Astrocyte of the cerebellum (primary cell): ENCODE data around the gene XPO4.
A peak's percentile ranks its signal among the peaks of the same experiment; 100 is the strongest.

Experiments used
- DNase-seq: peaks from one replicate; pipeline ENCODE4 v3.0.0-alpha.2; 2011; ENCODE audit warnings: low read depth
- H3K4me3 ChIP-seq: 2 replicates; pipeline ENCODE4 v1.5.1; 2011; ENCODE audit warnings: mild to moderate bottlenecking, low read depth, low read length, moderate library complexity
- in situ Hi-C: cut with HindIII; loops from 2 replicates; pipeline ENCODE4 v1.10.0; 2017; ENCODE audit warnings: low sequenced_read_pairs
- TF ChIP-seq, protein P1 (sequence below): IDR thresholded peaks from 2 replicates; pipeline ENCODE4 v1.5.1; 2012; ENCODE audit warnings: low read length, low read depth, moderate library complexity, mild to moderate bottlenecking; ENCODE audit errors: missing control alignments

XPO4 gene

DNA sequence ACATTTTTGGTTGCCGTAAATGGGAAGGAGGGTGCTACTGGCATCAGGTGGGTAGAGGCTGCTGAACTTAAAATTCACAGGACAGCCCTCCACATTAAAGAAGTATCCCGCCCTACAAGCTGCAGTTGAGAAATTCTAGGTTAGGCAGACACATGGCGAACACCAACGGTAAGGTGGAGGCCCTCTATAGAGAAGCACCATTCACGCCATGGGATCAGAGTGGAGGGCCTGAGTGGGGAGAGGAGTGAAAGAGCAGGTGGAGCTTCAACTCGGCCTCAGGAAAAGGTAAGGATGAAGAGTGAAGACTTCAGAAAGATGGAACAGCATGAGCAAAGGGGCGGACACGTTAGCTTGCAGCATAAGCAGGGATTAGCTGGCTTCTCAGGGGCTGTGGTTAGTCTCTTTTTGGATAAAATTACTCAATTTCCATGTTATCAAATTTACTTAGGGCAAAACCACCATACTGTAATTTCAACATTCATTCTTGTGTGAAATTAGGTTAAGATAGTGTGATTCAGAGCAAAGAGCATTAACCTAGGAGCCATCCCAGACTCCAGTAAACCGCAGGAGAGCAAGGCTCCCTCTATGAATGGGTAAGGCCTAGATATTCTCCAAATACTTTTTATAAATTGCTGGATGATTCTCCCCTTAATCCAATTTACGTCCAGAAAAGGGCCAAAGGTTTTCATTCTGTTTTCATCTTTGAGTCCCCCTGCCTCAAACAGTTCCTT is 130.0 kb downstream of the XPO4 start:
- peak overlapping the region; percentile 54 for H3K4me3 ChIP-seq
- in situ Hi-C loops: no loop called here
- TF ChIP-seq, protein P1, sequence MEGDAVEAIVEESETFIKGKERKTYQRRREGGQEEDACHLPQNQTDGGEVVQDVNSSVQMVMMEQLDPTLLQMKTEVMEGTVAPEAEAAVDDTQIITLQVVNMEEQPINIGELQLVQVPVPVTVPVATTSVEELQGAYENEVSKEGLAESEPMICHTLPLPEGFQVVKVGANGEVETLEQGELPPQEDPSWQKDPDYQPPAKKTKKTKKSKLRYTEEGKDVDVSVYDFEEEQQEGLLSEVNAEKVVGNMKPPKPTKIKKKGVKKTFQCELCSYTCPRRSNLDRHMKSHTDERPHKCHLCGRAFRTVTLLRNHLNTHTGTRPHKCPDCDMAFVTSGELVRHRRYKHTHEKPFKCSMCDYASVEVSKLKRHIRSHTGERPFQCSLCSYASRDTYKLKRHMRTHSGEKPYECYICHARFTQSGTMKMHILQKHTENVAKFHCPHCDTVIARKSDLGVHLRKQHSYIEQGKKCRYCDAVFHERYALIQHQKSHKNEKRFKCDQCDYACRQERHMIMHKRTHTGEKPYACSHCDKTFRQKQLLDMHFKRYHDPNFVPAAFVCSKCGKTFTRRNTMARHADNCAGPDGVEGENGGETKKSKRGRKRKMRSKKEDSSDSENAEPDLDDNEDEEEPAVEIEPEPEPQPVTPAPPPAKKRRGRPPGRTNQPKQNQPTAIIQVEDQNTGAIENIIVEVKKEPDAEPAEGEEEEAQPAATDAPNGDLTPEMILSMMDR: no peak
- DNase-seq: no peak

DNA sequence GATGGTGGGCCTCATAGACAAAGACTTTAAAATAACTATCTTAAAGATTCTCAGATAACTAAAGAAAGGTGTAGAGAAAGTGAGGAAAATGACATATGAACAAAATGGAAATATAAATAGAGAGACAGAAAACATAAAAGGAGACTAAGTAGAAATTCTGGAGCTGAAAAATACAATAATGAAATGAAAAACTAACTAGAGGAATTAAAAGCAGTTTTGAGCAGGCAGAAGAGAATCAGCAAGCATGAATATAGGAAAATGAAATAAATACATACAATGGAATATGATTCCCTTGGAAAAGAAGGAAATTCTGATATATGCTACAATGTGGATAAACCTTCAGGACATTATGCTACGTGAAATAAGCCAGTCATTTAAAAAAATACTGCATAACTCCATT is 132.7 kb downstream of the XPO4 start:
- H3K4me3 ChIP-seq: no peak overlapping the region
- in situ Hi-C loops: no loop called here
- DNase-seq: no peak
- TF ChIP-seq, protein P1: no peak

DNA sequence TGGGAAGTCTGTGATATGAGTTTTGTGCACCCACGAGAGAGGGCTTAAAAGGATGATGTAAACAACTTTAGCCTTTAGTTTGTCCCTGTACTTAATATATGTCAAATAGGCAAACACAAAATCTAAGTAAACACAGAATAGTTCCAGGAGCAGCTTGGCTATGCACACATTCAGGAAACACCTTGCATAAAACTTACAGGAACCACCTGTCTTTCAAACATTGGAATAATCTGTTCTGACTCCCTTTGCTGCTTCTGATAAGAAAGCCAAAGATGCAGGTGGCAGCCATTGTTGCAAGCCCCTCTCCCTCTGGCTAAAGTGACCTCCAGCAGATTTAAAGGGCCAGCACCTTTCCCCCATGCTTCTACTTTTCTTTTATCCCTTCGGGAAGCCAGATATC is 133.5 kb downstream of the XPO4 start:
- TF ChIP-seq, protein P1: no peak
- no peak overlapping the region for H3K4me3 ChIP-seq
- in situ Hi-C loops: no loop called here
- no peak for DNase-seq

DNA sequence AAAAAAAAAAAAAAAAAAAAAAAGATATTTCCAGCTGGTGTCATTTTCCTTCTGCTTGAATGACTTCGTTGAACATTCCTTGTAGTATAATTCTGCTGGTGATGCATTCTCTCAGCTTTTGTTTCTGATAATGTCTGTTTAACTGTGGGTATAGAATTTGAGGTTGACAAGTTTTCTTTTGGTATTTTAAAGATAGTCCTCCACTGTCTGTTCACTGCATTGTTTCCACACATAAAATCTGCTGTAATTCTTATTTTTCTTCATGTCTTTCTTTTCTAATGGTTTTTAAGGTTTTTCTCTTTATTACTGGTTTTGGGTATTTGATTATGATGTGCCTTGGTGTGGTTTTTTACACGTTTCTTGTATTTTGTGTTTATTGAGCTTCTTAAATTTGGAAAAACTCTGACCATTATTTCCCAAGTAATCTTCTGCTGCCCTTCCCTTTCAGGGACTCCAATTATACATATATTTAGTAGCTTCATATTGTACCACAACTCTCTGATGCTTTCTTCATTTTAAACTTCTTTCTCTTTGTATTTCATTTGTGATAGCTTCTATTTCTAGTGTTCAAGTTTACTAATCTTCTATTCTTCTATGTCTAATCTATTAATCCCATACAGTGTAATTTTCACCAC is 135.1 kb downstream of the XPO4 start:
- in situ Hi-C loops: no loop called here
- TF ChIP-seq, protein P1: no peak

DNA sequence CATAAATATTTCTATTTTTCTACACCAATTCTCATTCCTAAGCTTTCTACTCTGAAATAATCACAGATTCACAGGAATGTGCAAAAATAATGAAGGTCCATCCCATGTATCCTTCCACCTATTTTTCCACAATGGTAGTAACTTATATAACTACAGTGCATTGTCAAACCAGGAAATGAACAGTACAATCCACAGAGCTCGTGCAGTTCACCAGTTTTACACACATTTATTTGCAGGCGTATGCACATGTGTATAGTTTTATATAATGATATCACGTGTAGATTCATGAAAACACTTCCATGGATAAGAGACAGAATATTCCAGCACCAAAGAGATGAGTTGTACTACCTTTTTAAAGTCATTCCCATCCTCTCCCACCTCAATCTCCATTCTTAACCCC is 141.7 kb downstream of the XPO4 start:
- no peak overlapping the region for H3K4me3 ChIP-seq
- in situ Hi-C loops: no loop called here
- TF ChIP-seq, protein P1: no peak
- no peak for DNase-seq

More for the DNA sequence above, 135.1 kb downstream of the XPO4 start:
- no peak overlapping the region for H3K4me3 ChIP-seq
- DNase-seq: no peak

DNA sequence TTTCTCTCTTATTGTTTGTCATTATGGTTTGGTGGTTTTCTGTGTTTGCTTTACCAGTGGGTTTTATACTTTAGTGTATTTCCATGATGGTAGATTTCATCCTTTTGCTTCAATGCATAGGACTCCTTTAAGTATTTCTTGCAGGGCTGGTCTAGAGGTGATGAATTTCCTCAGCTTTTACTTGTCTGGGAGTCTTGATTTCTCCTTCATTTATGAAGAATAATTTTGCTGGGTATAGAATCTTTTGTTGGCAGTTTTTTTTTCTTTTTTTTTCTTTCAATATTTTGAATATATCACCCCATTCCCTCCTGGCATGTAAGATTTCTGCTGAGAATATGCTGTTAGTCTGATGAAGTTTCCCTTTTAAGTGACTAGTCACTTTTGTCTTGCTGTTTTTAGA is 148.5 kb downstream of the XPO4 start:
- DNase-seq: no peak
- in situ Hi-C loops: no loop called here
- H3K4me3 ChIP-seq: no peak overlapping the region
- TF ChIP-seq, protein P1: no peak
